Spleen (tissue), 11 donors: ENCODE results near the gene DOK5. TPM values are rescaled to one million over a fixed set of nuclear protein-coding genes. Genes with fewer than 3 reads are reported as not detected.
"Not testable (repeated sequence)": the region's sequence is repeated elsewhere in the genome, so short reads cannot be mapped to it uniquely, and the experiment has no call there.

Experiments
- DNase-seq: peaks from one replicate; pipeline ENCODE4 v3.0.0-alpha.2; 2020
- H3K27ac ChIP-seq, 8 donors: fragments of 200-600 bp; sonication (generic) in 7 of 8; 1 replicate in 4 of 8; 2 replicates in 4 of 8; pipeline versions ENCODE4 v1.5.0 to v1.8.0; 2016 to 2021; ENCODE audit warnings: inconsistent platforms in 4 of 8, mild to moderate bottlenecking in 4 of 8, moderate library complexity in 1 of 8
- H3K27me3 ChIP-seq, 7 donors: fragments of 200-600 bp; sonication (generic) in 6 of 7; replicated peaks in 1 of 7; 1 replicate in 4 of 7; 2 replicates in 3 of 7; pipeline versions ENCODE4 v1.5.0 to v1.8.0; 2016 to 2021; ENCODE audit warnings: inconsistent platforms in 3 of 7, mild to moderate bottlenecking in 1 of 7
- H3K36me3 ChIP-seq, 6 donors: fragments of 200-600 bp; sonication (generic) in 5 of 6; 1 replicate in 4 of 6; 2 replicates in 2 of 6; pipeline versions ENCODE4 v1.5.0 to v1.8.0; 2016 to 2021; ENCODE audit warnings: inconsistent platforms in 2 of 6
- H3K4me1 ChIP-seq, 6 donors: fragments of 200-600 bp; sonication (generic) in 5 of 6; 1 replicate in 3 of 6; 2 replicates in 3 of 6; pipeline versions ENCODE4 v1.5.0 to v1.8.0; 2016 to 2021; ENCODE audit warnings: inconsistent platforms in 3 of 6
- H3K4me3 ChIP-seq, 8 donors: fragments of 200-600 bp; sonication (generic) in 7 of 8; 1 replicate in 4 of 8; 2 replicates in 4 of 8; pipeline versions ENCODE4 v1.5.0 to v1.8.0; 2016 to 2021; ENCODE audit warnings: inconsistent platforms in 4 of 8, mild to moderate bottlenecking in 4 of 8, moderate library complexity in 2 of 8
- H3K9me3 ChIP-seq, 8 donors: fragments of 200-600 bp; sonication (generic) in 7 of 8; 1 replicate in 4 of 8; 2 replicates in 4 of 8; pipeline versions ENCODE4 v1.5.0 to v1.8.0; 2016 to 2021; ENCODE audit warnings: inconsistent platforms in 4 of 8
- POLR2A ChIP-seq, 3 donors: fragments of 450-650 bp; IDR thresholded peaks; one replicate each; pipeline ENCODE4 v1.5.1; 2017; ENCODE audit warnings: antibody characterized with exemption in 3 of 3, mild to moderate bottlenecking in 1 of 3
- POLR2AphosphoS5 ChIP-seq, 3 donors: sonication (generic); formaldehyde crosslinking; IDR thresholded peaks; one replicate each; pipeline ENCODE4 v1.5.1; 2017; ENCODE audit warnings: antibody characterized with exemption in 3 of 3
- WGBS, 5 donors: extraction: QIAGEN DNeasy Blood & Tissue Kit in 3 of 5; methylation state at CpG; one replicate each; pipeline versions ENCODE4 v1.1.5 to v1.1.7; 2013 to 2018; 5-methylcytosine and 5-hydroxymethylcytosine counted together
- intact Hi-C: fragments of 100-400 bp; cut with DNase I; formaldehyde crosslinking; loops from one replicate; pipeline ENCODE4 v1.15.0; 2023; ENCODE audit warnings: low total_unique reads
- polyA plus RNA-seq, 3 donors: library from polyadenylated mRNA; stranded (reverse); fragments of 200-250 nt; gene quantifications; one replicate each; pipeline ENCODE4 v1.2.1, GENCODE V29; 2013
- total RNA-seq, 7 donors: library from RNA; depleted of rRNA in 3 of 7; stranded (reverse); fragments of >200 nt in 3 of 7; fragmentation: NEBNext Ultra II Directional in 4 of 7; extraction: Animal tissue kit (Norgen Biotek cat#: 25700) in 4 of 7; gene quantifications; one replicate each; pipeline versions ENCODE4 v1.1.0 to v1.2.1, GENCODE V29; 2016 to 2021
- TF ChIP-seq, protein P1 (sequence below), 11 experiments: fragments of 200-600 bp in 7 of 11; fragments of 450-650 bp in 4 of 11; sonication (generic) in 4 of 11; IDR thresholded peaks in 8 of 11; conservative IDR thresholded peaks in 3 of 11; 1 replicate in 7 of 11; 2 replicates in 4 of 11; pipeline versions ENCODE4 v1.4.0 to v1.8.0; 2016 to 2021; ENCODE audit warnings: antibody characterized with exemption in 11 of 11, inconsistent platforms in 4 of 11, mild to moderate bottlenecking in 1 of 11
- donor health status: healthy with polysubstance abuse.
- donor health status: DM: no; HTN: no; CAD: no; lungs with moderate emphysema.
- donor health status: DM: no; HTN: no; CAD: no.
- donor health status: Bipolar disorder and iron deficiency.
- donor health status: healthy.
- donor health status: DM: no; HTN: no; CAD: no.
- donor health status: DM: yes; HTN: yes; CAD: no.

DOK5 gene
- total and polyA plus RNA-seq, 10 donors: 0.17 to 0.73 (median 0.53) TPM; not detected in 3

DNA sequence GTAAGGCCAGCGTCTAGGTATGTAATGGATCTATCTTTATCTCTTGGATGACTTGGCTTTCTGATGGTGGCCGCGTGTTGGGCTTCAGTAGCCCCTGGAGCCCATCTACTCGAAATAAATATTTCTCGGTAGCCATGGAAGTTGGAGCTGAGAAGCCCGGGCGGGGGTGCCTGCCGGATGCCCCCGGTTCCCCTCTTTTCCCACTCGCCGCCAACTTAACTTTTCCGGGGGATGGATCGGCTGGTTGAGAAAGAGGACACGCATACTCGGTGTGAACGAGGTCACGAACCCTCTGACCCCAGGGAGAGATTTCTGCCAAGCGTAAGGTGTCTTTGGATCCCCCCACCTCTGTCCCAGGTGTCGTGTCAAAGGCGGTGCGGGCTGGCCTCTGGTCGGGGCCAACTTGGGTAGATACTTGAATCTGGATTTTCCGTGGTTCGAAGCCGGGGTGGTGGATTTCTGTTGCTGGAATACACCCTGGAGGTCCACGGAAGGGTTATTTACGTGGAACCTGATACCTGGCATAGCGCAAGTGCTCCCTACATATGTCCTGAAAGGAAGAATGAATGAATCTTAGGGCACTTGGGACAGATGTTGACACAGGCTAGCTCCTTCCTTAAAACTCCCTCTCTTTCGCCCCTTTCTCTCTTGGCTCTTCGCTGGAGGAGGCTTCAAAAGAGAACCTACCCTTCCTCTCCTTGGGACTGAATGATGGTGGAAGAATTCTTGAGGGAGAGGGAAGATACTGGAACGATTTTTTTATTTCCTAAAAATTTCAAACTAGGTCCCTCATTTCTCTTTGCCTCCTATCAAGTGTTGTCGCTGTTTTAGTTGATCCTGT is 996 bp downstream of the DOK5 start:
- no peaks in the 10 kb centered on the region for H3K36me3 ChIP-seq
- no peak overlapping the region for H3K27ac ChIP-seq
- no peaks in the 10 kb centered on the region for H3K9me3 ChIP-seq
- TF ChIP-seq, protein P1, sequence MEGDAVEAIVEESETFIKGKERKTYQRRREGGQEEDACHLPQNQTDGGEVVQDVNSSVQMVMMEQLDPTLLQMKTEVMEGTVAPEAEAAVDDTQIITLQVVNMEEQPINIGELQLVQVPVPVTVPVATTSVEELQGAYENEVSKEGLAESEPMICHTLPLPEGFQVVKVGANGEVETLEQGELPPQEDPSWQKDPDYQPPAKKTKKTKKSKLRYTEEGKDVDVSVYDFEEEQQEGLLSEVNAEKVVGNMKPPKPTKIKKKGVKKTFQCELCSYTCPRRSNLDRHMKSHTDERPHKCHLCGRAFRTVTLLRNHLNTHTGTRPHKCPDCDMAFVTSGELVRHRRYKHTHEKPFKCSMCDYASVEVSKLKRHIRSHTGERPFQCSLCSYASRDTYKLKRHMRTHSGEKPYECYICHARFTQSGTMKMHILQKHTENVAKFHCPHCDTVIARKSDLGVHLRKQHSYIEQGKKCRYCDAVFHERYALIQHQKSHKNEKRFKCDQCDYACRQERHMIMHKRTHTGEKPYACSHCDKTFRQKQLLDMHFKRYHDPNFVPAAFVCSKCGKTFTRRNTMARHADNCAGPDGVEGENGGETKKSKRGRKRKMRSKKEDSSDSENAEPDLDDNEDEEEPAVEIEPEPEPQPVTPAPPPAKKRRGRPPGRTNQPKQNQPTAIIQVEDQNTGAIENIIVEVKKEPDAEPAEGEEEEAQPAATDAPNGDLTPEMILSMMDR (IDR thresholded peaks at IDR 0.05 in 8 of 11, conservative IDR thresholded peaks at IDR 0.05 in 3 of 11): no peak
- no peak for TF ChIP-seq POLR2AphosphoS5 (IDR thresholded peaks at IDR 0.05)
- TF ChIP-seq POLR2A (IDR thresholded peaks at IDR 0.05): no peak
- DNase-seq: no peak
- WGBS, 5 donors: 3 to 10% (median 5%) methylated on average over 30 to 32 of the region's 32 CpGs
- intact Hi-C loops: no loop called here
- H3K4me1 ChIP-seq: peaks cover 0 to 18% (median 13%) of the 10 kb centered on the region in 6 donors
- H3K4me3 ChIP-seq: peak overlapping the region in 7 of 8 donors; percentile 16 to 65 (median 29)
- H3K27me3 ChIP-seq: peaks cover 0 to 84% (median 34%) of the 10 kb centered on the region in 7 donors

GRCh38 chr20:54477191-54477955 is 2.0 kb downstream of the DOK5 start:
- Histone ChIP-seq H3K4me3 (no peak overlapping the region), H3K9me3 (no peaks in the 10 kb centered on the region), H3K27me3 (peaks cover 0 to 87% (median 34%) of the 10 kb centered on the region in 7 donors), H3K27ac (no peak overlapping the region), H3K4me1 (peaks cover 0 to 18% (median 13%) of the 10 kb centered on the region in 6 donors), H3K36me3 (no peaks in the 10 kb centered on the region)
- intact Hi-C loops: no loop called here
- TF ChIP-seq, protein P1 (IDR thresholded peaks at IDR 0.05 in 8 of 11, conservative IDR thresholded peaks at IDR 0.05 in 3 of 11): no peak
- TF ChIP-seq POLR2A (IDR thresholded peaks at IDR 0.05): no peak
- TF ChIP-seq POLR2AphosphoS5 (IDR thresholded peaks at IDR 0.05): no peak
- WGBS, 5 donors: 18 to 32% (median 27%) methylated on average over 3 of the region's 3 CpGs
- no peak for DNase-seq

DNA sequence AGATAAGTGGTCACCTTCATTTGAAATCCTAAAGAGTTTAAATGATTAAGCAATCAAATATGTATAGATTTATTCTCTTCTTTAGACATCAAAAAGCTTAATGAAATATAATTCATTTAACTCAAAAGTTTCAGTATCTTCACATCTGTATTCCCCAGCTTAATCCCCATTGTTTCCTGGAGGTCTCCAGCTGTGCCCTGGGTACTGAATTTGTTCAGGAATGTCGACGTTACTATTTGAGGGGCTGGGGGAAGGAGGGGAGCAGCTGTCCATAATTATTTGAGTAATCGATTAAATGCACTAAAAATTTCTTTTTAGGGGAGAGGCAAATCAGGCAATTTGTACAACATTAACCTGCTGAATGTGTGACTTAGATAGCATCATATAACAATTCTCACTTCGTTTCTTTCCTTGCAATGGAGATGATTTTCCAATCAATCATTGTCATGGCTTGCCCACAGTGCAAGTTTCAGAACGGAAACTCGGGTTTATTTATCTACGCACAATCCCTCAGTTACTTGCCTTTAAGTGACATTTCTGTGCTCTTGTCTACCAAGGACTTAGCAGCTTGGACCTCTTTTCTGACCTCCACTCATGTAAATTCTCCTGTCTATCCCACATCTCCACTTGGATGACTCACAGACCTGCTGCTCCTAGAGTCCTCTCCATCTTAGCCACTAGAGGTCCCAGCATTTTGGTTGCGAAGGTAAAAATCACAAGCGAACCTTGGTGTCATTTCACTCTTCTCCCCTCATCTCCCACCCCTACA is 3.9 kb downstream of the DOK5 start:
- Histone ChIP-seq H3K27ac (no peak overlapping the region), H3K4me3 (no peak overlapping the region), H3K36me3 (no peaks in the 10 kb centered on the region), H3K27me3 (peaks cover 0 to 72% (median 34%) of the 10 kb centered on the region in 7 donors), H3K4me1 (peaks cover 0 to 18% (median 13%) of the 10 kb centered on the region in 6 donors), H3K9me3 (no peaks in the 10 kb centered on the region)
- 46 to 57% (median 51%) methylated on average over 9 of the region's 9 CpGs for WGBS, 5 donors
- no peak for DNase-seq
- intact Hi-C loops: no loop called here
- TF ChIP-seq POLR2A (IDR thresholded peaks at IDR 0.05) (no peak), POLR2AphosphoS5 (IDR thresholded peaks at IDR 0.05) (no peak)
- TF ChIP-seq, protein P1 (IDR thresholded peaks at IDR 0.05 in 8 of 11, conservative IDR thresholded peaks at IDR 0.05 in 3 of 11): no peak

GRCh38 chr20:54479937-54480336 is 4.5 kb downstream of the DOK5 start:
- WGBS, 5 donors: 70 to 80% (median 79%) methylated on average over 7 of the region's 7 CpGs
- H3K27ac ChIP-seq, H3K4me3 ChIP-seq, H3K36me3 ChIP-seq, intact Hi-C loops, DNase-seq, H3K9me3 ChIP-seq: not testable (repeated sequence)
- H3K27me3 ChIP-seq: peaks cover 0 to 65% (median 32%) of the 10 kb centered on the region in 7 donors
- peaks cover 0 to 18% (median 13%) of the 10 kb centered on the region in 6 donors for H3K4me1 ChIP-seq
